ENCODE data around the gene ZNF581. TPM values are rescaled to one million over a fixed set of nuclear protein-coding genes. Genes with fewer than 3 reads are reported as not detected.
A peak's percentile ranks its signal among the peaks of the same experiment; 100 is the strongest.

ZNF581 gene
- polyA plus RNA-seq, 12 donors: 17.9 to 33.7 (median 21.9) TPM; not detected in 1

- DNase-seq: peak; percentile 94
Observed at GRCh38 chr19:55624109-55625003, 19.1 kb upstream of the ZNF581 start, which contains the start of gene ZNF784. Gene ZNF784 (minus strand): TSS chr19:55624566. CDS start chr19:55624561, 5 bp downstream.

- no peak for DNase-seq
Observed at GRCh38 chr19:55625004-55625326, 18.5 kb upstream of the ZNF581 start.

GRCh38 chr19:55626350-55626749 is 17.1 kb upstream of the ZNF581 start:
- no peak for DNase-seq

- peak; percentile 92 for DNase-seq
Observed at GRCh38 chr19:55632463-55632834, 11.0 kb upstream of the ZNF581 start.

GRCh38 chr19:55633861-55634260 is 9.6 kb upstream of the ZNF581 start:
- no peak for DNase-seq

GRCh38 chr19:55635334-55635717 is 8.1 kb upstream of the ZNF581 start:
- no peak for DNase-seq

GRCh38 chr19:55635856-55636440 is 7.5 kb upstream of the ZNF581 start:
- DNase-seq: no peak

- no peak for DNase-seq
Observed at GRCh38 chr19:55636723-55637122, 6.7 kb upstream of the ZNF581 start.

GRCh38 chr19:55637534-55637933 is 5.9 kb upstream of the ZNF581 start:
- DNase-seq: no peak

GRCh38 chr19:55638864-55639359 is 4.5 kb upstream of the ZNF581 start:
- no peak for DNase-seq

- peak; percentile 71 for DNase-seq
Observed at GRCh38 chr19:55640043-55640576, 3.3 kb upstream of the ZNF581 start.

- peak; percentile 84 for DNase-seq
Observed at GRCh38 chr19:55640577-55641425, 2.6 kb upstream of the ZNF581 start, which contains the start of gene ZNF580. Gene ZNF580 (plus strand): TSS chr19:55641002. CDS start chr19:55642509, 1,507 bp downstream.

GRCh38 chr19:55641426-55642152 is 1.9 kb upstream of the ZNF581 start:
- DNase-seq: no peak

- DNase-seq: no peak
Observed at GRCh38 chr19:55642153-55643002, 1.1 kb upstream of the ZNF581 start.

GRCh38 chr19:55643887-55644176 is 383 bp downstream of the ZNF581 start:
- no peak for DNase-seq

GRCh38 chr19:55644191-55644833 is 863 bp downstream of the ZNF581 start:
- no peak for DNase-seq

GRCh38 chr19:55644842-55645511 is 1.5 kb downstream of the ZNF581 start:
- no peak for DNase-seq

- DNase-seq: no peak
Observed at GRCh38 chr19:55645512-55645881, 2.0 kb downstream of the ZNF581 start.
